NCI-H2196 treated with DMSO at 0.1 percent for 48 hours (cell line): Measurements from ENCODE around the gene CNTNAP4.

Experiments used
- DNase-seq: peaks from one replicate; lab custom pipeline; 2025; ENCODE audit not compliant: unreplicated experiment; lab: John Stamatoyannopoulos, UW

Gene CNTNAP4

GRCh38 chr16:76387994-76388393 is 110.8 kb downstream of the CNTNAP4 start:
- DNase-seq = no peak

- DNase-seq = no peak
These were observed 111.9 kb downstream of the CNTNAP4 start for GRCh38 chr16:76389126-76389525.

- DNase-seq = no peak
These were observed 113.3 kb downstream of the CNTNAP4 start for GRCh38 chr16:76390476-76390875.

- DNase-seq = no peak
These were observed 119.8 kb downstream of the CNTNAP4 start for GRCh38 chr16:76396977-76397376.

GRCh38 chr16:76409706-76410105 is 132.5 kb downstream of the CNTNAP4 start:
- no peak for DNase-seq

GRCh38 chr16:76421571-76421970 is 144.4 kb downstream of the CNTNAP4 start:
- DNase-seq = no peak

- DNase-seq = no peak
These were observed 151.7 kb downstream of the CNTNAP4 start for GRCh38 chr16:76428858-76429257.

GRCh38 chr16:76441391-76441790 is 164.2 kb downstream of the CNTNAP4 start:
- no peak for DNase-seq

- no peak for DNase-seq
These were observed 164.7 kb downstream of the CNTNAP4 start for GRCh38 chr16:76441876-76442275.

- no peak for DNase-seq
These were observed 166.8 kb downstream of the CNTNAP4 start for GRCh38 chr16:76443973-76444372.

- DNase-seq = no peak
These were observed 167.6 kb downstream of the CNTNAP4 start for GRCh38 chr16:76444832-76445231.

GRCh38 chr16:76445815-76446214 is 168.6 kb downstream of the CNTNAP4 start:
- DNase-seq = no peak

GRCh38 chr16:76446251-76446650 is 169.1 kb downstream of the CNTNAP4 start:
- no peak for DNase-seq

- no peak for DNase-seq
These were observed 173.7 kb downstream of the CNTNAP4 start for GRCh38 chr16:76450890-76451289.

GRCh38 chr16:76455257-76455656 is 178.1 kb downstream of the CNTNAP4 start:
- no peak for DNase-seq

- no peak for DNase-seq
These were observed 178.8 kb downstream of the CNTNAP4 start for GRCh38 chr16:76456016-76456415.

- no peak for DNase-seq
These were observed 181.9 kb downstream of the CNTNAP4 start for GRCh38 chr16:76459111-76459510.

- DNase-seq = no peak
These were observed 184.6 kb downstream of the CNTNAP4 start for GRCh38 chr16:76461836-76462235.

GRCh38 chr16:76464955-76465620 is 187.9 kb downstream of the CNTNAP4 start:
- DNase-seq = no peak

GRCh38 chr16:76466871-76467270 is 189.7 kb downstream of the CNTNAP4 start:
- no peak for DNase-seq

- DNase-seq = no peak
These were observed 196.8 kb downstream of the CNTNAP4 start for GRCh38 chr16:76474048-76474447.

- no peak for DNase-seq
These were observed 200.9 kb downstream of the CNTNAP4 start for GRCh38 chr16:76478105-76478504.

GRCh38 chr16:76483307-76483909 is 206.2 kb downstream of the CNTNAP4 start:
- no peak for DNase-seq
